SKM-1 treated with dmso at 0.1 percent for 144 hours (cell line): Measurements from ENCODE around the gene PEX14.
"Not testable (repeated sequence)": the region's sequence is repeated elsewhere in the genome, so short reads cannot be mapped to it uniquely, and the experiment has no call there.

ENCODE experiments used
- DNase-seq: peaks from one replicate; lab custom pipeline; 2025; ENCODE audit not compliant: unreplicated experiment; lab: John Stamatoyannopoulos, UW

The PEX14 gene

GRCh38 chr1:10494418-10494753 lies 19.6 kb downstream of the PEX14 start:
- no peak for DNase-seq

- peak; percentile 48 for DNase-seq
Observed at GRCh38 chr1:10494754-10495474, 20.2 kb downstream of the PEX14 start.

- no peak for DNase-seq
Observed at GRCh38 chr1:10495475-10495817, 20.7 kb downstream of the PEX14 start.

- no peak for DNase-seq
Observed at GRCh38 chr1:10495952-10496351, 21.2 kb downstream of the PEX14 start.

- no peak for DNase-seq
Observed at GRCh38 chr1:10497109-10497508, 22.4 kb downstream of the PEX14 start.

GRCh38 chr1:10498231-10498630 lies 23.5 kb downstream of the PEX14 start:
- no peak for DNase-seq

- no peak for DNase-seq
Observed at GRCh38 chr1:10502206-10502605, 27.5 kb downstream of the PEX14 start.

GRCh38 chr1:10504249-10504648 lies 29.5 kb downstream of the PEX14 start:
- no peak for DNase-seq

GRCh38 chr1:10506046-10506676 lies 31.4 kb downstream of the PEX14 start:
- DNase-seq = not testable (repeated sequence)

- no peak for DNase-seq
Observed at GRCh38 chr1:10506677-10507047, 31.9 kb downstream of the PEX14 start.

- DNase-seq = peak; percentile 79
Observed at GRCh38 chr1:10507111-10507879, 32.5 kb downstream of the PEX14 start.

- DNase-seq = no peak
Observed at GRCh38 chr1:10508511-10508951, 33.8 kb downstream of the PEX14 start.

GRCh38 chr1:10509809-10510509 lies 35.2 kb downstream of the PEX14 start:
- no peak for DNase-seq

GRCh38 chr1:10510520-10511493 lies 36.1 kb downstream of the PEX14 start:
- no peak for DNase-seq

- DNase-seq = no peak
Observed at GRCh38 chr1:10511494-10511885, 36.7 kb downstream of the PEX14 start.

GRCh38 chr1:10513199-10513598 lies 38.4 kb downstream of the PEX14 start:
- no peak for DNase-seq

GRCh38 chr1:10514490-10515235 lies 39.9 kb downstream of the PEX14 start:
- DNase-seq = no peak

GRCh38 chr1:10515301-10515975 lies 40.7 kb downstream of the PEX14 start:
- DNase-seq = peak; percentile 27
